Rectal smooth muscle tissue (tissue), 1 donor: ENCODE measurements around the gene AHSG.
"Not testable (repeated sequence)": the region's sequence is repeated elsewhere in the genome, so short reads cannot be mapped to it uniquely, and the experiment has no call there.

ENCODE experiments used
- H3K27ac ChIP-seq: one replicate; pipeline ENCODE4 v1.7.0; 2013; ENCODE audit warnings: low read depth, low read length, inconsistent platforms
- H3K27me3 ChIP-seq: one replicate; pipeline ENCODE4 v1.7.0; 2013; ENCODE audit warnings: low read length; ENCODE audit not compliant: control insufficient read depth, insufficient read depth
- H3K36me3 ChIP-seq: one replicate; pipeline ENCODE4 v1.7.0; 2013; ENCODE audit warnings: low read length; ENCODE audit not compliant: control insufficient read depth, insufficient read depth
- H3K4me1 ChIP-seq: one replicate; pipeline ENCODE4 v1.7.0; 2013; ENCODE audit warnings: low read length; ENCODE audit not compliant: control insufficient read depth, insufficient read depth
- H3K4me3 ChIP-seq: one replicate; pipeline ENCODE4 v1.7.0; 2013; ENCODE audit warnings: low read length
- H3K9ac ChIP-seq: one replicate; pipeline ENCODE4 v1.7.0; 2013; ENCODE audit warnings: low read length

Gene AHSG, protein sequence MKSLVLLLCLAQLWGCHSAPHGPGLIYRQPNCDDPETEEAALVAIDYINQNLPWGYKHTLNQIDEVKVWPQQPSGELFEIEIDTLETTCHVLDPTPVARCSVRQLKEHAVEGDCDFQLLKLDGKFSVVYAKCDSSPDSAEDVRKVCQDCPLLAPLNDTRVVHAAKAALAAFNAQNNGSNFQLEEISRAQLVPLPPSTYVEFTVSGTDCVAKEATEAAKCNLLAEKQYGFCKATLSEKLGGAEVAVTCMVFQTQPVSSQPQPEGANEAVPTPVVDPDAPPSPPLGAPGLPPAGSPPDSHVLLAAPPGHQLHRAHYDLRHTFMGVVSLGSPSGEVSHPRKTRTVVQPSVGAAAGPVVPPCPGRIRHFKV

GRCh38 chr3:186612721-186613636, at the start of gene AHSG:
AHSG (plus strand) TSS chr3:186613060; CDS start chr3:186613142, 82 bp downstream.
- H3K27ac ChIP-seq, result no peak within 1 kb of the TSS
- no peak within 1 kb of the TSS for H3K9ac ChIP-seq
- no peaks in the 10 kb centered on the region for H3K4me1 ChIP-seq
- no peaks in the 10 kb centered on the region for H3K27me3 ChIP-seq
- H3K36me3 ChIP-seq, result no peaks in the 10 kb centered on the region
- no peak within 1 kb of the TSS for H3K4me3 ChIP-seq

GRCh38 chr3:186564586-186564985, 48.3 kb upstream of the AHSG start:
- H3K4me1 ChIP-seq, result peaks cover 12% of the 10 kb centered on the region
- H3K27me3 ChIP-seq, result no peaks in the 10 kb centered on the region
- no peaks in the 10 kb centered on the region for H3K36me3 ChIP-seq
- no peak overlapping the region for H3K27ac ChIP-seq
- H3K9ac ChIP-seq, result no peak overlapping the region
- no peak overlapping the region for H3K4me3 ChIP-seq

DNA sequence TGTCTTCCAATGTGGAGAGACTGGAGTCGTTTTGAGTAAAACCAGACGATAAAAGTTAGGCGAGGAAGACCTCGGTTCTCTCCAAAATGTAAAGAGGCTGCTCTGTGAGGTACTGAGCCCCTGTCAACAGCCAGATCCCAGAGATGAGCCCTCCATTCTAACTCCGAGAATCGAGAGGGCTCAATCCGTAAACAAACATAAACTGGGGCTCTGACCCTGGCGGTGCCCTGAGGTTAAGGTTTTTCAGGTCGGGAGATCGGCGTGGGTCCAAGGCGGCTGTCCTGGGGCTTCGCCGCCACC, 46.1 kb upstream of the AHSG start:
- Histone ChIP-seq H3K36me3 (no peaks in the 10 kb centered on the region), H3K27me3 (no peaks in the 10 kb centered on the region), H3K4me1 (peaks cover 21% of the 10 kb centered on the region), H3K4me3 (peak overlapping the region; percentile 97), H3K9ac (peak overlapping the region; percentile 94), H3K27ac (peak overlapping the region; percentile 88)

- H3K27me3 ChIP-seq, result no peaks in the 10 kb centered on the region
- peaks cover 21% of the 10 kb centered on the region for H3K4me1 ChIP-seq
- peak within 1 kb of the TSS; percentile 88 for H3K27ac ChIP-seq
- H3K9ac ChIP-seq, result peak within 1 kb of the TSS; percentile 94
- H3K4me3 ChIP-seq, result peak within 1 kb of the TSS; percentile 97
- no peaks in the 10 kb centered on the region for H3K36me3 ChIP-seq
Observed at GRCh38 chr3:186567072-186567921, 45.6 kb upstream of the AHSG start, which contains the start of gene TBCCD1. TBCCD1 (minus strand) TSS chr3:186567339; CDS start chr3:186564329, 3,010 bp downstream.

- Histone ChIP-seq H3K9ac (peak overlapping the region; percentile 75), H3K4me1 (peaks cover 21% of the 10 kb centered on the region), H3K4me3 (peak overlapping the region; percentile 88)
- not testable (repeated sequence) for H3K27ac ChIP-seq, H3K36me3 ChIP-seq, H3K27me3 ChIP-seq
Observed at GRCh38 chr3:186569361-186569760, 43.5 kb upstream of the AHSG start.

- peaks cover 21% of the 10 kb centered on the region for H3K4me1 ChIP-seq
- peak overlapping the region; percentile 88 for H3K4me3 ChIP-seq
- H3K27me3 ChIP-seq, result no peaks in the 10 kb centered on the region
- peak overlapping the region; percentile 53 for H3K27ac ChIP-seq
- no peaks in the 10 kb centered on the region for H3K36me3 ChIP-seq
- H3K9ac ChIP-seq, result peak overlapping the region; percentile 75
Observed at GRCh38 chr3:186569779-186570095, 43.1 kb upstream of the AHSG start.

DNA sequence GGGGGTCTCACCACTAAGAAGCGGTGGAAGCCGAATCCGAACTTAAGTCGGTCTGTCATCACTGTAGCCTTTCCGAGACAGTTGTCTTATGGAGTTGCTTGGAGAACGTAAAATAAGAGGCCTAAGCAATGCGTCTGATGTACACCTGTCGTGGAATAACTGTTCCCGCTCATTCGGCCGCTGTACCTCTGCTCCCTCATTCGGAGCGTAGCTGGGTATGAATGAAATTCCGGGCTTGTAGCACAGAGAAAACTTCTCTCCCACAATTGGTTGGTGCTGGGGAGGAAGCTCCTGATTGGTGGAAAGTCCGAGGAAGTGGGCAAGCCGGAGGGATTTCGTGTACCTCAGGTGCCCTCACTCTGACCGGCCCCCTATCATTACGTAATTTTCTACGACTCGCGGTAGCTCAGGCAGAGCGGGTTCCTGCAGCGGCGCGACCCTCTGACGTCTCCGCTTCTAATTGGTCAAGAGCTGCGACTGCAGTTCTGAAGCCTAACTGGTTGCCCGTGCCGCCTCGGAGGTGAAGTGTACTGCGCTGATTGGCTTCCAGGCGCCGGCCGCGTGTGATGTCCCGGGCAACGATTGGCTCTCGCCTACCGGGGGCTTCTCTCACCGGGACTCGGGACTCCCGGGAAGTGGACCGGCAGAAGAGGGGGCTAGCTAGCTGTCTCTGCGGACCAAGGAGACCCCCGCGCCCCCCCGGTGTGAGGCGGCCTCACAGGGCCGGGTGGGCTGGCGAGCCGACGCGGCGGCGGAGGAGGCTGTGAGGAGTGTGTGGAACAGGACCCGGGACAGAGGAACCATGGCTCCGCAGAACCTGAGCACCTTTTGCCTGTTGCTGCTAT, 42.5 kb upstream of the AHSG start, which contains the start of gene DNAJB11:
Gene DNAJB11 (plus strand): TSS at position 625 of the 845 bp plus-strand sequence. CDS start 178 bp downstream, at position 803.
- Histone ChIP-seq H3K36me3 (no peaks in the 10 kb centered on the region), H3K4me1 (peaks cover 21% of the 10 kb centered on the region), H3K27me3 (no peaks in the 10 kb centered on the region)

DNA sequence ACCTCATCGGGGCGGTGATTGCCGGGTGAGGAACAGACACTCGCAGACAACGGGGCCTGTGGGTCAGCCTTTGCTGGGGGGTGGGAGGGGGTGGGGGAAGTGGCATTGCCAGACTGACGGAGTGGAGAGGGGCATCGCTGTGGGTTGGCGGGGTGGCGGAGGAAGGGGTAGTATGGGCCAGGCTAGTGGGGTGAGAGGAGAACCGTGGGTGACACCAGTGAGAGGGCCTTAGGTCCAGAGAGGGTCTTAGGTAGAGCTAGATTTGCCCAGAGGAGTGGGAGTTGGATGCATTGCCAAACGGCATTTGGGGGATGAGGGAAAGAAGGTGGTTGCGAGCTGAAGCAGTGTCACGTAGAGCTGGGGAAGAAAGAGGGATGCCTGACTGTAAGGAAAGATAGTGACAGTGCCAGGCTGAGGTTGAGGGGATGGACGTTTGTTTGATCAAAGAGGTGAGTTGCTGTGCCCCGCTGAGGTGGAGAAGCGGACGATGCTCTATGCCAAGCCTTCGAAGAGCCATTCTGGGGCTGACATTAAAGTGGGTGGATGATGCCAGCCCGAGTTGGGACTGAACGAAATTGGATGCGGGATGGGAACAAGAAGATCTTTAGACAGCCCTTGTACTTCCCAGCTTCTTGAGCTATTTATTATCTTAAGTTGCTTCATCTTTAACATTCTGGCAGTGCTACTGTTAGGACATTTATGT, 41.8 kb upstream of the AHSG start:
- peak overlapping the region; percentile 64 for H3K9ac ChIP-seq
- peak overlapping the region; percentile 87 for H3K27ac ChIP-seq
- peaks cover 3% of the 10 kb centered on the region for H3K36me3 ChIP-seq
- no peaks in the 10 kb centered on the region for H3K27me3 ChIP-seq
- H3K4me1 ChIP-seq, result peaks cover 21% of the 10 kb centered on the region
- peak overlapping the region; percentile 88 for H3K4me3 ChIP-seq

More for the DNA sequence above, 42.5 kb upstream of the AHSG start, which contains the start of gene DNAJB11:
- Histone ChIP-seq H3K27ac (peak within 1 kb of the TSS; percentile 87), H3K9ac (peak within 1 kb of the TSS; percentile 75), H3K4me3 (peak within 1 kb of the TSS; percentile 88)

DNA sequence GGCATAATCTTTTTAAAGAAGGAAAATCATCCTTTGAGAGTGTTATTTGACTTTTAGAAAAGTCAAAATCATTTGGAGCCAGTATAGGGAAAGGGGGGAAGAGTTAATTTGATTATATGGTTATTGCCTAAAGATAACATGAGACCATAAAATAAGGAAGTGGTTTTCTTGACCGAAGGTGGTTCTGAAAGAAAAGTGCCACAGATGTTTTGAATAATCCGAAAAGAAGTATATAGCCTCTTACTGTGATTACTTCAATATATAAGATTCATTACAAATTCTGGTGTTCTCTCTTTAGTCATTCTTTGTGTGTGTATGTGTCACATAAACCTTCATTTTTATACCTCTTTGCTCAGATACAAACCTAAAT, 41.2 kb upstream of the AHSG start:
- no peak overlapping the region for H3K27ac ChIP-seq
- H3K4me3 ChIP-seq, result peak overlapping the region; percentile 88
- no peak overlapping the region for H3K9ac ChIP-seq
- H3K27me3 ChIP-seq, result no peaks in the 10 kb centered on the region
- H3K36me3 ChIP-seq, result peaks cover 7% of the 10 kb centered on the region
- H3K4me1 ChIP-seq, result peaks cover 16% of the 10 kb centered on the region

DNA sequence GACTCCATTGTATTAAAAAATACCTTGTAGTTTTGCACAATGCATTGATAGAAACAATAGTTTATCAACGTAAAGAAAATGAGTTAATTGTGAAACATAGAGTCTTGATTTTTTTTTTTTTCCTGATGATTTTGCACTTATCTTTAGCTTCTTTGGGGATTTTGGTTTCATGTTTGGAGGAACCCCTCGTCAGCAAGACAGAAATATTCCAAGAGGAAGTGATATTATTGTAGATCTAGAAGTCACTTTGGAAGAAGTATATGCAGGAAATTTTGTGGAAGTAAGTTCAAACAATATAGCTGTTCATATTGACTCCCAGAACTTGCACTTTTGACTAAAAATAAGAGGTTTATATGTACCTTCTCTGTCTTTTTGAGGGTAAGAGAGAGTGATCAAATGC, 35.3 kb upstream of the AHSG start:
- H3K36me3 ChIP-seq, result peaks cover 20% of the 10 kb centered on the region
- H3K27ac ChIP-seq, result no peak overlapping the region
- H3K9ac ChIP-seq, result no peak overlapping the region
- no peaks in the 10 kb centered on the region for H3K27me3 ChIP-seq
- H3K4me3 ChIP-seq, result no peak overlapping the region
- H3K4me1 ChIP-seq, result no peaks in the 10 kb centered on the region

DNA sequence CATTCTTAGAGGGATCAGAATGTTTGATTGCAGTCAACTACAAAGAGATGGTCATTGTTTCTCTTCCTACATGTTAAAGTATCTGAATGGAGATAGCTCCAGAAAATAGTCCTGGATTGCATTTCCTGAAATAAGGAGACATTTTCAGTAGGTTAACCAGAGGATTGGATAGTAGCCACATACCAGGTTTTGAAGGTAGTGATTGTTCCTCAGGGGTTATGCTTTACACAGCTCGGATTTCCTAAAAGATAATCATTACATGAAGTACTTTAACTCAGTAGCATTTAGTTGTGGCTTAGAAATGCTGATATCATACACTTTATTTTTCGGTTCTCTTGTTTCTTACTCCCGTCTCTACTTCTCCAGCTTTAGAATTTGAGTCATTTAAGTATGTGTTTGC, 32.1 kb upstream of the AHSG start:
- Histone ChIP-seq H3K4me3 (no peak overlapping the region), H3K4me1 (no peaks in the 10 kb centered on the region), H3K27me3 (no peaks in the 10 kb centered on the region), H3K9ac (no peak overlapping the region), H3K36me3 (peaks cover 42% of the 10 kb centered on the region), H3K27ac (no peak overlapping the region)
